ENCODE results near the gene PAF1. TPM values are rescaled to one million over a fixed set of nuclear protein-coding genes. Genes with fewer than 3 reads are reported as not detected.

PAF1 gene
- total RNA-seq, 1 experiment from 2014 or later, result 53.5 TPM

- H3K27me3 ChIP-seq (ENCODE audit: insufficient read depth, low read length), result no peaks in the 10 kb centered on the region
- H3K9me2 ChIP-seq (ENCODE audit: insufficient read depth), result no peaks in the 10 kb centered on the region
- no peak for DNase-seq (ENCODE audit: low read depth, low spot score)
- H3K27ac ChIP-seq (ENCODE audit: low read depth, low read length), result no peak overlapping the region
- ChIA-PET CTCF (interaction anchor here (1.3 kb wide), 1 partner anchor 23 kb away, joined by 4 read pairs; no protein-coding TSS in a partner anchor), RAD21 (ENCODE audit: low non-redundant PET in 1 of 2, low total read pairs in 2 of 2, uncharacterized antibody in 2 of 2, unreplicated experiment in 2 of 2) (no interaction called here), POLR2A (interaction anchor here (1.4 to 3.4 kb wide), 2 partner anchors 8 to 15 kb away, joined by 3 to 17 read pairs; partner anchors contain the start of gene RPS16)
- H3K79me2 ChIP-seq (ENCODE audit: insufficient read depth, low read length), result no peaks in the 10 kb centered on the region
- 0 out of 4 replicates have a peak, but pooled peaks cover 0 to 4% of the 10 kb centered on the region in 2 experiments for H3K36me3 ChIP-seq (ENCODE audit: control insufficient read depth in 1 of 2, insufficient read depth in 2 of 2, low read length in 2 of 2)
- H3K9me3 ChIP-seq (ENCODE audit: control insufficient read depth in 1 of 2, insufficient read depth in 1 of 2, low read depth in 1 of 2, low read length in 2 of 2), result no peaks in the 10 kb centered on the region
- no peak overlapping the region for H3K4me2 ChIP-seq (ENCODE audit: low read length)
- no peaks in the 10 kb centered on the region for H4K20me1 ChIP-seq (ENCODE audit: insufficient read depth)
- H3K9ac ChIP-seq (ENCODE audit: low read length), result no peak overlapping the region
- intact Hi-C loops (cut with micrococcal nuclease), result no loop called here
- no peak overlapping the region for H3K4me3 ChIP-seq (replicated peaks in 1 of 2; ENCODE audit: low read depth in 1 of 2, low read length in 2 of 2)
- ATAC-seq, result no peak
- BruUV-seq (replicated peaks), result no TSS peak
- TF ChIP-seq, protein P1, sequence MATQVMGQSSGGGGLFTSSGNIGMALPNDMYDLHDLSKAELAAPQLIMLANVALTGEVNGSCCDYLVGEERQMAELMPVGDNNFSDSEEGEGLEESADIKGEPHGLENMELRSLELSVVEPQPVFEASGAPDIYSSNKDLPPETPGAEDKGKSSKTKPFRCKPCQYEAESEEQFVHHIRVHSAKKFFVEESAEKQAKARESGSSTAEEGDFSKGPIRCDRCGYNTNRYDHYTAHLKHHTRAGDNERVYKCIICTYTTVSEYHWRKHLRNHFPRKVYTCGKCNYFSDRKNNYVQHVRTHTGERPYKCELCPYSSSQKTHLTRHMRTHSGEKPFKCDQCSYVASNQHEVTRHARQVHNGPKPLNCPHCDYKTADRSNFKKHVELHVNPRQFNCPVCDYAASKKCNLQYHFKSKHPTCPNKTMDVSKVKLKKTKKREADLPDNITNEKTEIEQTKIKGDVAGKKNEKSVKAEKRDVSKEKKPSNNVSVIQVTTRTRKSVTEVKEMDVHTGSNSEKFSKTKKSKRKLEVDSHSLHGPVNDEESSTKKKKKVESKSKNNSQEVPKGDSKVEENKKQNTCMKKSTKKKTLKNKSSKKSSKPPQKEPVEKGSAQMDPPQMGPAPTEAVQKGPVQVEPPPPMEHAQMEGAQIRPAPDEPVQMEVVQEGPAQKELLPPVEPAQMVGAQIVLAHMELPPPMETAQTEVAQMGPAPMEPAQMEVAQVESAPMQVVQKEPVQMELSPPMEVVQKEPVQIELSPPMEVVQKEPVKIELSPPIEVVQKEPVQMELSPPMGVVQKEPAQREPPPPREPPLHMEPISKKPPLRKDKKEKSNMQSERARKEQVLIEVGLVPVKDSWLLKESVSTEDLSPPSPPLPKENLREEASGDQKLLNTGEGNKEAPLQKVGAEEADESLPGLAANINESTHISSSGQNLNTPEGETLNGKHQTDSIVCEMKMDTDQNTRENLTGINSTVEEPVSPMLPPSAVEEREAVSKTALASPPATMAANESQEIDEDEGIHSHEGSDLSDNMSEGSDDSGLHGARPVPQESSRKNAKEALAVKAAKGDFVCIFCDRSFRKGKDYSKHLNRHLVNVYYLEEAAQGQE (IDR thresholded peaks at IDR 0.05; ENCODE audit: low read depth), result no peak
- TF ChIP-seq CEBPB (IDR thresholded peaks at IDR 0.05; ENCODE audit: low read depth) (no peak), POLR2AphosphoS5 (IDR thresholded peaks at IDR 0.05; ENCODE audit: low read depth, low read length) (no peak), ZNF274 (IDR thresholded peaks at IDR 0.05; ENCODE audit: low read depth, low read length) (no peak), RAD21 (IDR thresholded peaks at IDR 0.05; ENCODE audit: low read depth) (no peak), EGR1 (IDR thresholded peaks at IDR 0.05; ENCODE audit: low read depth) (no peak), ATF3 (IDR thresholded peaks at IDR 0.05) (no peak), SP1 (IDR thresholded peaks at IDR 0.05; ENCODE audit: low read depth) (no peak), ZBTB33 (IDR thresholded peaks at IDR 0.05; ENCODE audit: extremely low read depth, insufficient replicate concordance, low read length) (no peak), SRF (IDR thresholded peaks at IDR 0.05; ENCODE audit: low read depth) (no peak)
- TF ChIP-seq, protein P2, sequence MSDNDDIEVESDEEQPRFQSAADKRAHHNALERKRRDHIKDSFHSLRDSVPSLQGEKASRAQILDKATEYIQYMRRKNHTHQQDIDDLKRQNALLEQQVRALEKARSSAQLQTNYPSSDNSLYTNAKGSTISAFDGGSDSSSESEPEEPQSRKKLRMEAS (IDR thresholded peaks at IDR 0.05), result no peak
- peaks cover 0 to 4% of the 10 kb centered on the region in 2 experiments; a peak in 2 of 4 replicates for H3K4me1 ChIP-seq (ENCODE audit: control insufficient read depth in 1 of 2, insufficient read depth in 2 of 2, low read length in 2 of 2)
- no peak overlapping the region for H2AFZ ChIP-seq (ENCODE audit: low read depth, low read length, poor library complexity, severe bottlenecking)
These were observed 29.9 kb upstream of the PAF1 start for GRCh38 chr19:39420769-39421168.
